Right lung (tissue), 10 donors: Measurements from ENCODE around the gene SHMT1. TPM values are rescaled to one million over a fixed set of nuclear protein-coding genes. Genes with fewer than 3 reads are reported as not detected.
"Not testable (repeated sequence)": the region's sequence is repeated elsewhere in the genome, so short reads cannot be mapped to it uniquely, and the experiment has no call there.

Experiments
- DNase-seq, 2 donors: peaks; one replicate each; pipeline ENCODE4 v3.0.0-alpha.2; 2013
- long read RNA-seq, 8 donors: transcript quantifications; one replicate each; lab custom pipeline, GENCODE V29; 2026
- polyA plus RNA-seq, 5 donors: library from polyadenylated mRNA; unstranded; fragments of 120-200 nt; gene quantifications; one replicate each; pipeline versions ENCODE4 v1.2.1 to v1.2.3, GENCODE V29; 2013; ENCODE audit warnings: inconsistent platforms in 1 of 5, low replicate concordance in 1 of 5; ENCODE audit not compliant: insufficient read length in 5 of 5, insufficient read depth in 1 of 5

The SHMT1 gene
- 10 to 100 TPM; 22.3 to 27.9 (median 24.2) TPM for polyA plus RNA-seq
- long read RNA-seq, donor 1, transcript SHMT1-201 (12 exons, 2,464 nt), result major isoform, 6 of 10 reads
- long read RNA-seq, donor 1, partial matches to known transcripts, result 0 of 10 reads
- long read RNA-seq, donor 1, other reads (novel, unspliced or antisense), result 0 of 10 reads
- long read RNA-seq, donor 2, transcript SHMT1-201 (12 exons, 2,464 nt), result major isoform, 5 of 7 reads
- long read RNA-seq, donor 2, partial matches to known transcripts, result 0 of 7 reads
- long read RNA-seq, donor 2, other reads (novel, unspliced or antisense), result 0 of 7 reads
- long read RNA-seq, donor 3, transcript SHMT1-201 (12 exons, 2,464 nt), result major isoform, 5 of 8 reads
- long read RNA-seq, donor 3, partial matches to known transcripts, result 0 of 8 reads
- long read RNA-seq, donor 3, other reads (novel, unspliced or antisense), result 0 of 8 reads
- long read RNA-seq, donor 4, partial matches to known transcripts, result 0 of 2 reads
- long read RNA-seq, donor 4, other reads (novel, unspliced or antisense), result 0 of 2 reads
- long read RNA-seq, donor 5, transcript SHMT1-201 (12 exons, 2,464 nt), result major isoform, 9 of 12 reads
- long read RNA-seq, donor 5, partial matches to known transcripts, result 0 of 12 reads
- long read RNA-seq, donor 5, other reads (novel, unspliced or antisense), result 0 of 12 reads
- long read RNA-seq, donor 6, transcript SHMT1-201 (12 exons, 2,464 nt), result major isoform, 5 of 7 reads
- long read RNA-seq, donor 6, partial matches to known transcripts, result 0 of 7 reads
- long read RNA-seq, donor 6, other reads (novel, unspliced or antisense), result 0 of 7 reads
- long read RNA-seq, donor 7, partial matches to known transcripts, result 0 of 8 reads
- long read RNA-seq, donor 7, other reads (novel, unspliced or antisense), result 0 of 8 reads
- long read RNA-seq, donor 8, partial matches to known transcripts, result 0 of 1 reads
- long read RNA-seq, donor 8, other reads (novel, unspliced or antisense), result 0 of 1 reads

DNA sequence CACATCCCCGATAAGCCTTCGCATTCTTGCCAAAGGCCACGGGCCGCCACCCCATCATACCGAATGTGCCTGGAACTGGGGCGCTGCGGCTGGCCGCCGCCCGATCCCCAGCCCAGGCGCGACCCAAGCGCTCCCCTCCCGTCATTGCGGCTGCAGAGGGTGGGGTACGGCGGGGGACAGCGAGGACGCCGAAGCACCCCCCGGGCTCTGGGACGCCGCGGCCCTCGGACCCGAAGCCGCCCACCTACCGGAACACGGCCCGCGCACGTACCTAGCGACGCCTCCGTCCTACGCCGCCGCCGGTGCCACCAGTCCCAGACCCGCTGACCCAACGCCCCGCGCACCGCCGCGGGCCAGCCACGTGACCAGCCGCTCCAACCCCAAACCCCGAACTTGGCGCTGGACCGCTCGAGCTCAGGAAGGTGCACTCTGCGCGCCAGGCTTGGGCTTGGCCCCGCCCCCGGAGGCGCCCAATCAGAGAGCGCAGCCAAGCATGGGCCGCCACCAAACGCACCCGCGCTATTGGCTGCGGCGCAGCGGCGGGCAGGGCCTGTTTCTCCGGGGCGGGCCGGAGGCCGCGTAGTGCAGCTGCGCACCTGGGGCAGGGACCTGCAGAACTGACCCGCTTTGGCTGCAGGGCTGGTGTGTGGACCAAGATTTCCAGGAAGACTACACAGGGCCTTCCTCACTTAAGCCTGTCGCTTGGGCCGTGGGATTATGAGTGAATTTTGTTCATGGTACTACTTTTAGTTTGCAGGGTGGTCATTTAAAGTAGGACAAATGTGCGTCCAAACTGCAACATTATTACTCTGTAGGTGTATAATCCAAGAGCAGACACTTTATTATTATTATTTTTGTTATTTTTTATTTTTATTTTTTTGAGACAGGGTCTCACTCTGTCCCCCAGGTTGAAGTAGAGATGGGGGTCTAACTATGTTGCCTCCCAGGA, at the start of gene SHMT1:
Gene SHMT1, minus strand, starts transcription at position 450 of the 949 bp plus-strand sequence. CDS start 7,569 bp downstream, outside the sequence.
- DNase-seq, result peak; percentile 85 to 90

- DNase-seq, result not testable (repeated sequence)
Measured at GRCh38 chr17:18412001-18412538, 48.7 kb upstream of the SHMT1 start.

DNA sequence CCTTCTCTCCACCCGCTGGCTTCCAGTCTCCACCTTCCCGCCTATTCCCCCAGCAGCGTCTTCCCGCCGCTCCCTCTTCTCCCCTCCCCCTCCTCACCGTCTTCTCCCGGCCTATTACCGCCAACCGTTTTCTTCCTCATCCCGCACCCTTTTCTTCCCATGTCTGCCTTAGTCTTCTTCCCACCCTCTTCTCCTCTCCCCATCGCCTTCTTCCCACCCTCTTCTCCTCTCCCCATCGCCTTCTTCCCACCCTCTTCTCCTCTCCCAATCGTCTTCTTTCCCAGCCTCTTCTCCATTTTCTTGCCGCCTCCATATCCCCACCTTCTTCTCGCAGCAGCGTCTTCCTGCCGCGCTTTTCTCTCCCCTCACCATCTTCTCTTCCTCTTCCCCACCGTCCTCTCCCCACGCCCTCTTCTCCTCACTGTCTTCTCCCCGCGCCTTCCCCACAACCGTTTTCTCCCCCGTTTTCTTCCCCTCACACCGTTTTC, 48.1 kb upstream of the SHMT1 start:
- DNase-seq, result peak; percentile 54 to 64

DNA sequence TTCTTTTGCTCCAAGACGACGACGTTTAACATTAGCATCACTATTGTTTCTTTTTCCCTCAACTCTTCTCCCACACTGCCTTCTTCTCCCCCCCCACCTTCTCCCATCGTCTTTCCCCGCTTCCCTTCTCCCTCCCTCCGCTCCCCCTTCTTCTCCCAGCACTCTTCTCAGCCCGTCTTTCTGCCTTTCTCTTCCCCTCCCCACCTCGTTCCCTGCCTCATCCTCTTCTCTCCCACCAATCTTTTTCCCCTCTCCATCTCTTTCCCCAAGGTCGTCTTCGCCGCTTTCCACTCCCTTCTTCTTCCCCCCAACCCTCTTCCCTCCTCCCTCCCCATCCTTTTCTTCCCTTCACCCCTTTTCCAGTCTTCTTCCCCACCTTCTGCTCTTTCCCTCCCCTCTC, 47.4 kb upstream of the SHMT1 start:
- peak; percentile 21 for DNase-seq

DNA sequence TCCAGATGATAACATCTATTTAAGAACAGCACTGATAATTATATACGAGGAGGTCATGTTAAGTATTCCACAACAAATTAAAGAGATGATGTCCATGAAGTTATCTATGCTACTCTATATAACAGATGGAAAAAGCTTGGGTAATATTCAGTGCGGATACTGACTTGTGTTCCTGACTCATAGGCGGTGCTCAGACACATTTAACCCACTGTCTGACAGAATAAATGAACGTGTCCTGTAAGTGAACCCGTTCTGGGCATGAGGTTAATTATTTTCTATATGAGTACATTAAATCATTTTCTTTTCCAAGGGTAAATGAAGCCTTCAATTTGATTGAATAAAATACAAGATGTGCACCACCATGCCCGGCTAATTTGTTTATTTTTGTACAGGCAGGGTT, 46.0 kb upstream of the SHMT1 start:
- not testable (repeated sequence) for DNase-seq

DNA sequence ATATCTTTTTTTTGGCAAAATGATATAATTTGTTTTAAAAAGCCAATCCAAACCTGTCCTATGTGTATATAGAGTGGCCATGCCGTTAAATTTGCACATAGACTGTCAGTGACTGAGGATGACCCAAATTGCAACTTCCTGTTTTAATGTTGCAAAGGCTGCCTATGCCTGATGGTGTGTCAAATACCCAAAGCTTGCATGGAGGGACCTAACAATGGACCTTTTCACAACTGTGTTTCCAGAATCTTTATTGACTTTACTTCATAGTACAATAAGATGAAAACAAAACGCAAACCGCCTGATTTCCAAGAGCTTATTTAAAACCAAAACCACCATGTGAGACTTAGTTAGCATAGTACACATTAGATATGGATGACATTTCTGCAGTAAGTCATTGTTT, 45.6 kb upstream of the SHMT1 start:
- not testable (repeated sequence) for DNase-seq

DNA sequence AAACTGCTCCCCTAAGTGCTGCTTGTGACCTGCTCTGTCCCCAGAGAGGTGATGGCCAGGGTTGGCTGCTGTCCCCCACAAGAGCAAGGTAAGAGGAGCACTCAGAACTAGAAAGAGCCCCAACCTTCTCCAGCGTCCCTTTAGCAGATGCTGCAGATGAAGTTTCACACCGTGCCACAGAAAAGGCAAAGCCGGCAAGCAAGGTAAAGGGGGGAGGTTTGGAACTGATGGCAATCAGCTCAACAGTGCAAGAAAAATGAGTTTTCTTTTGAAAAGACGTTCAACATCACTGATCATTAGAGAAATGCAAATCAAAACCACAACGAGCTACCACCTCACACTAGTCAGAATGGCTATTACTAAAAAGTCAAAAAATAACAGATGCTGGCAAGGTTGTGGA, 40.3 kb upstream of the SHMT1 start:
- DNase-seq, result not testable (repeated sequence)

GRCh38 chr17:18403166-18403565, 39.8 kb upstream of the SHMT1 start:
- DNase-seq, result not testable (repeated sequence)

DNA sequence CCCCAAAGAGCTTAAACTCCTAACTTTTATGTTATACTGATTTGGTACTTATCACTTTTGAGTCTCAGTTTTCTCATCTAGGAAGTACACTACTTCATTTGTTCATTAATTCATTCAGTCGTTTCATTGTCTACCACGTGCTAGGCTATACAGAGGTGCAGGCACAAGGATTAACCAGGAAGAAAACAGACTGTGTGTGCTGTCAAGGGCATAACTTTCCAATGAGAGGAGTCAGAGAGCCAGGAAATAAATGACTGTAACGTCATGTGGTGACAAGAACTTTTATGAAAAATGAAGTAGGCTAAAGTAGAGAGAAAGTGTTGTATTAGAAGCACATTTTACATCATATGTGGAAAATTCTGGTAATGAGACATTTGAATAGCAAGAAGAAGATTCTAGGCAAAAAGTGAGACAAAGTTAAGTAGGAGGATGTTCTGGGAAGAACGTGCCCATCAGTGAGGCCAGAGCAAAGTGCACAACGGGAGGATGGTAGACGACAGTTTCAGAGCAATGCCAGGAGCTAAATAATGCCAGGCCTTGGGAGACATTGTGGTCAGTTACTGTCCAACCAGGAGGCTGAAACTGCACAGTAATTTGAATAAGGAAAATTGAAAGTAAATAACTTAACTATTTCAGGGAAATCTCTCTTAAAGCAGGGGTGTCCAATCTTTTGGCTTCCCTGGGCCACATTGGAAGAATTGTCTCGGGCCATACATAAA, 38.7 kb upstream of the SHMT1 start:
- DNase-seq, result not testable (repeated sequence)

GRCh38 chr17:18388728-18389127, 25.4 kb upstream of the SHMT1 start:
- DNase-seq, result not testable (repeated sequence)

DNA sequence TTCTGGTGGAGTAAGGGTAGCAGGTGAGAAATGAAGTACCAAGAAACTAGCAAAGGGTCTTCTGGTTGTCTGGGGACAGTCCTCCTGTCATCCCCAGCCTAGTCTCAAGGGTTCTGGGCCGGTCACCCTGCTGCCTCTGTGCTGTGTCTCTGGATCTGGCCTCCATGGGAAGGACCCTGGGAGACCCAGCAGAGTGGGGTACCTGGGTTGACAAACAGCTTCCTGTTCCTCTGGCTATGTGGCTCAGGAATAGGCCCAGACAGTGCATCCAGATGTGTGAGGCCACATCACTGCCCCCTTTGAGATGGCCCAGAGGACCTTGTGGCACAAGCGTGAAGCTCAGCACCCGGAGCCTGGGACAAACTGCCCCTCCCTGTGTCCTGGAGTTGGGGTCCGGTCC, 24.9 kb upstream of the SHMT1 start:
- DNase-seq, result not testable (repeated sequence)

GRCh38 chr17:18387583-18387982, 24.2 kb upstream of the SHMT1 start:
- DNase-seq, result not testable (repeated sequence)

DNA sequence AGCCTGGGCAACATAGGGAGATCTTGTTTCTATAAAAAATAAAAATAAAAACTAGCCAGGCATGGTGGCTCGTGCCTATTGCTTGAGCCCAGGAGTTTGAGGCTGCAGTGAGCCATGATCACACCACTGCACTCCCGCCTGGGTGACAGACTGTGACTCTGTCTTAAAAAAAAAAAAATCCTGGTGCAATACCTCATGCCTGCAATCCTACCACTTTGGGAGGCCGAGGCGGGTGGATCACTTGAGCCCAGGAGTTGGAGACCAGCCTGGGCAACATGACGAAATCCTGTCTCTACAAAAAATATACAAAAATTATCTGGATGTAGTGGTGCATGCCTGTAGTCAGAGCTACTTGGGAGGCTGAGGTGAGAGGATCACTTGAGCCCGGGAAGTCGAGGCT, 20.9 kb upstream of the SHMT1 start:
- DNase-seq, result not testable (repeated sequence)

DNA sequence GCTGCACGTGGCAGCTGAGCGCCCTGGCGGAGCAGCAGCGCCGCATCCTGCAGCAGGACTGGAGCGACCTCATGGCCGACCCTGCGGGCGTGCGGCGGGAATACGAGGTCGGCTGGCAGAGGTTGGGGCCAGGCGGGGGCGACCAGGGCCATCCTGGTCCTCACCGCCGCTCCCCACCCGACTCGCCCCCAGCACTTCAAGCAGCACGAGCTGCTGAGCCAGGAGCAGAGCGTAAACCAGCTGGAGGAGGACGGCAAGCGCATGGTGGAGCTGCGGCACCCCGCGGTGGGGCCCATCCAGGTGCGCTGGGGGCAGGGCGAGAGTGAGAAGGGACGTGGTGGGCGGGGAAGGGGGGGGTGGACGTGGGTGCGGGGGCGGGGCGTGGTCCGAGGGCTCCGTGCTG, 19.7 kb upstream of the SHMT1 start:
- not testable (repeated sequence) for DNase-seq

- no peak for DNase-seq
Measured at GRCh38 chr17:18382441-18383078, 19.2 kb upstream of the SHMT1 start.

GRCh38 chr17:18381953-18382245, 18.5 kb upstream of the SHMT1 start:
- no peak for DNase-seq

DNA sequence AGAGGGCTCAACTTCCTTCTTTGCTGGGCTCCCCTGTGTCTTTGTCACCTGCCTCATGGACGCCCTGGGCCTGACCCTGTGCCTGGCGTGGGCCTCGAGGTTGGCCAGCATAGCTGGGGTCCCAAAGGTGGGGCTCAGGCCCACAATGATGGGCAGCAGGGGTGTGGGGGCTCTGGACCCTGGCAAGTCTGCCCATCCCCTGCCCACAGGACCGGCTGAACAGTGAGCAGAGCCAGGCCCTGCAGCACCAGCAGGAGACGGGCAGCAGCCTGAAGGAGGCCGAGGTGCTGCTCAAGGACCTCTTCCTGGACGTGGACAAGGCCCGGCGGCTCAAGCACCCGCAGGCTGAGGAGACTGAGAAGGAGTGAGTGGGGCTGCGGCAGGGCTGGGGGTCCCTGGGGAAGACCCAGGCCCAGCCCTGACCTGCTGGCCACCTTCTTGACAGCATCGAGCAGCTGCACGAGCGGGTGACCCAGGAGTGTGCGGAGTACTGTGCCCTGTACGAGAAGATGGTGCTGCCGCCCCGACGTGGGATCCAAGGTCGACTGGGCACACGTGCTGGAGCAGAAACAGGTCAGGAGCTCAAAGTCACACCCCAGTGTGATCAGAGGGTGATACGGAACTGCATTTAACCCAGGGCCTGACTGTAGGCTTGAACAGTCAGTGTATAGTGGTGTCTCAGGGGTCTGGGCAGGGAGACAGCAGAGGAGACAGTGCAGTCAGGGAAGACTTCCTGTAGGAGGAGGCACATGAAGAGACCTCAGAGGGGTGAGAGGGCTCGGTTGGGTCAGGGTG, 18.0 kb upstream of the SHMT1 start:
- no peak for DNase-seq

DNA sequence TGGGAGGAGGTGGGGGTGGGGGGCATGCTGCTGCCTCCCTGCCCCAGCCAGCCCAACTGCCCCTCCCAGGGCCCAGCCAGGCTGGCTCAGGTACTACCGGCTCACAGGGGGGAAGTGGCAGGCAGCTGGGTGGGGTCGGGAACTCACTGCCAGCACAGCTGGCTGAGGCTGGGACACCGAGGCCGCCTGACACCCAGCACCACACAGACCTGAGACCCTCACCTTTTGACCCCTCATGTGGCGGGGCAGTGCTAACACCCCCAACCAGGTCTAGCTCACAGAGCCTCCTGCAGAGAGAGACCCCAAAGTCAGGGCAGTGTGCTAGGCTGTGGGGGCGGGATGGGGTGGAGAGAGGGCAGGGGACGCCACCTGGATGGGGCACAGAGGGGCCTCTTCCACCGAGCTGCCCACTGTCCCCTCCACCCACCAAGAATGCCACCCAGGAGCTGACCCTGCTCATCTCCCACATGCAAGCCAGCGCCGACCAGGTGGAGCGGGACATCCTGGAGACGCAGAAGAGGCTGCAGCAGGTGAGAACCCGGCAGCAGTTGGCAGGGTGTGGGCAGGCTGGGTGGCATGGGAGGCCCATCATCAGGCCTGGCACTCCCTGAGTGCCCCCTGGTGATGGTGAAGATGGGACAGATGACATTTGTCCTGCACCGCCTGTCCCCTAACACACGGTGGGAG, 17.3 kb upstream of the SHMT1 start:
- DNase-seq, result no peak
